Stimulated activated CD8-positive, alpha-beta memory T cell treated with anti-CD3 and anti-CD28 coated beads, Interleukin-15, amount 100 ng/mL, for 4 hours (primary cell): ENCODE measurements around the gene GNA15.

Source experiments
- DNase-seq, 2 donors: peaks; one replicate each; pipeline ENCODE4 v3.0.0-alpha.2; 2020; ENCODE audit warnings: low read depth in 2 of 2

The GNA15 gene

DNA sequence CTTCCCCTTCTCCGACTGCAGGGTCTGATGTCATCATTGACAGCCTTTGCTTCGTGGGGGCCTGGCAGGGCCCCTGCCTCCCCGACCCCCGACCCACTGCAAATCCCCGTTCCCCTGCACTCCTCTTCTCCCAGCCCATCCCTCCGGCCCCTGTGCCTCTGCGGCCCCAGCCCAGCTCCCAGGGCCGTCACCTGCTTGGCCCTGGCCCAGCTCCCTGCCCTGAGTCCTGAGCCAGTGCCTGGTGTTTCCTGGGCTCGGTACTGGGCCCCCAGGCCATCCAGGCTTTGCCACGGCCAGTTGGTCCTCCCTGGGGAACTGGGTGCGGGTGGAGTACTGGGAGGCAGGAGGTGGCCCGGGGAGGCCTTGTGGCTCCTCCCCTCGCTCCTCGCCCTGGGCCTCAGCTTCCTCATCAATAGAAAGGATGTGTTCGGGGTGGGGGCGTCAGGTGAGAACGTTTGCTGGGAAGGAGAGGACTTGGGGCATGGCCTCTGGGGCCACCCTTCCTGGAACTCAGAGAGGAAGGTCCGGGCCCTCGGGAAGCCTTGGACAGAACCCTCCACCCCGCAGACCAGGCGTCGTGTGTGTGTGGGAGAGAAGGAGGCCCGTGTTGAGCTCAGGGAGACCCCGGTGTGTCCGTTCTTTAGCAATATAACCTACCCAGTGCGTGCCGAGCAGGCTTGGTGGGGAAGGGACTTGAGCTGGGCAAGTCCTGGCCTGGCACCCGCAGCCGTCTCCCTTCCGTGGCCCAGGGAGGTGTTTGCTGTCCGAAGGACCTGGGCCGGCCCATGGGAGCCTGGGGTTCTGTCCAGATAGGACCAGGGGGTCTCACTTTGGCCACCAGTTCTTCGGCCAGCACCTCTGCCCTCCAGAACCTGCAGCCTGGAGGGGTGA is 72.7 kb downstream of the GNA15 start:
- DNase-seq: no peak

- peak; percentile 37 to 41 for DNase-seq
These were observed 74.6 kb downstream of the GNA15 start for GRCh38 chr19:3210347-3211017.

- DNase-seq: no peak
These were observed 75.4 kb downstream of the GNA15 start for GRCh38 chr19:3211191-3211590.

GRCh38 chr19:3213159-3213558 is 77.3 kb downstream of the GNA15 start:
- DNase-seq: no peak
